ENCODE data around the gene FAHD1. TPM values are rescaled to one million over a fixed set of nuclear protein-coding genes. Genes with fewer than 3 reads are reported as not detected.

Gene FAHD1
- polyA plus RNA-seq, 1 donor from 2014 or later: 73.5 TPM

- Histone ChIP-seq H3K9ac (ENCODE audit: low read length) (no peak overlapping the region), H3K9me3 (ENCODE audit: low read length) (no peaks in the 10 kb centered on the region), H3K79me2 (replicated peaks; ENCODE audit: insufficient read depth, low read length) (peaks cover under 1% of the 10 kb centered on the region), H3K4me3 (ENCODE audit: low read length) (no peak overlapping the region), H3K27me3 (ENCODE audit: insufficient read depth, low read depth, low read length) (no peaks in the 10 kb centered on the region), H3K27ac (ENCODE audit: low read length) (no peak overlapping the region), H3F3A (ENCODE audit: insufficient read depth, low read length, poor library complexity, severe bottlenecking) (no peaks in the 10 kb centered on the region), H3K4me2 (ENCODE audit: low read length) (no peak overlapping the region), H4K20me1 (ENCODE audit: insufficient read depth) (no peaks in the 10 kb centered on the region), H3K36me3 (ENCODE audit: insufficient read depth, low read length) (no peaks in the 10 kb centered on the region), H2AFZ (ENCODE audit: low read depth, low read length) (no peak overlapping the region), H3K9me2 (ENCODE audit: insufficient read depth, low read length) (no peaks in the 10 kb centered on the region)
- TF ChIP-seq POLR2AphosphoS5 (IDR thresholded peaks at IDR 0.05) (no peak), TAF1 (IDR thresholded peaks at IDR 0.05; ENCODE audit: low read depth) (no peak), EP300 (conservative IDR thresholded peaks at IDR 0.05; ENCODE audit: poor library complexity, severe bottlenecking) (no peak), MXI1 (conservative IDR thresholded peaks at IDR 0.05; ENCODE audit: poor library complexity, severe bottlenecking) (no peak), EZH2 (IDR thresholded peaks at IDR 0.05; ENCODE audit: borderline replicate concordance, insufficient read depth, low read length, poor library complexity, severe bottlenecking) (no peak), REST (IDR thresholded peaks at IDR 0.05; ENCODE audit: borderline replicate concordance) (no peak), SMC3 (conservative IDR thresholded peaks at IDR 0.05; ENCODE audit: poor library complexity) (no peak), RAD21 (conservative IDR thresholded peaks at IDR 0.05) (no peak), CTCF (IDR thresholded peaks at IDR 0.05; ENCODE audit: poor library complexity, severe bottlenecking) (no peak)
Observed at GRCh38 chr16:1790261-1790610, 36.8 kb upstream of the FAHD1 start.

- no peaks in the 10 kb centered on the region for H3K79me2 ChIP-seq (replicated peaks; ENCODE audit: insufficient read depth, low read length)
- H4K20me1 ChIP-seq (ENCODE audit: insufficient read depth): no peaks in the 10 kb centered on the region
- no peak overlapping the region for H3K27ac ChIP-seq (ENCODE audit: low read length)
- no peak for TF ChIP-seq EZH2 (IDR thresholded peaks at IDR 0.05; ENCODE audit: borderline replicate concordance, insufficient read depth, low read length, poor library complexity, severe bottlenecking)
- no peak for TF ChIP-seq POLR2AphosphoS5 (IDR thresholded peaks at IDR 0.05)
- no peak for TF ChIP-seq REST (IDR thresholded peaks at IDR 0.05; ENCODE audit: borderline replicate concordance)
- no peak for TF ChIP-seq SMC3 (conservative IDR thresholded peaks at IDR 0.05; ENCODE audit: poor library complexity)
- no peak for TF ChIP-seq RAD21 (conservative IDR thresholded peaks at IDR 0.05)
- no peak for TF ChIP-seq CTCF (IDR thresholded peaks at IDR 0.05; ENCODE audit: poor library complexity, severe bottlenecking)
- no peak for TF ChIP-seq MXI1 (conservative IDR thresholded peaks at IDR 0.05; ENCODE audit: poor library complexity, severe bottlenecking)
- TF ChIP-seq EP300 (conservative IDR thresholded peaks at IDR 0.05; ENCODE audit: poor library complexity, severe bottlenecking): no peak
- no peak for TF ChIP-seq TAF1 (IDR thresholded peaks at IDR 0.05; ENCODE audit: low read depth)
- H3K4me2 ChIP-seq (ENCODE audit: low read length): no peak overlapping the region
- H3K9me2 ChIP-seq (ENCODE audit: insufficient read depth, low read length): no peaks in the 10 kb centered on the region
- H3K27me3 ChIP-seq (ENCODE audit: insufficient read depth, low read depth, low read length): no peaks in the 10 kb centered on the region
- no peak overlapping the region for H3K4me3 ChIP-seq (ENCODE audit: low read length)
- no peaks in the 10 kb centered on the region for H3K36me3 ChIP-seq (ENCODE audit: insufficient read depth, low read length)
- H3K9ac ChIP-seq (ENCODE audit: low read length): no peak overlapping the region
- no peaks in the 10 kb centered on the region for H3K9me3 ChIP-seq (ENCODE audit: low read length)
- H3F3A ChIP-seq (ENCODE audit: insufficient read depth, low read length, poor library complexity, severe bottlenecking): no peaks in the 10 kb centered on the region
- no peak overlapping the region for H2AFZ ChIP-seq (ENCODE audit: low read depth, low read length)
Observed at GRCh38 chr16:1790611-1791255, 36.3 kb upstream of the FAHD1 start.

All from neural cell (in vitro differentiated cells).